GM18861 (cell line): Measurements from ENCODE around the gene BAZ1B.
"Not testable (repeated sequence)": the region's sequence is repeated elsewhere in the genome, so short reads cannot be mapped to it uniquely, and the experiment has no call there.

ENCODE experiments used
- ATAC-seq: cut with Tn5 transposase; IDR thresholded peaks from one replicate; pipeline ENCODE4 v1.9.1; 2021; ENCODE audit not compliant: unreplicated experiment

Gene BAZ1B

GRCh38 chr7:73429622-73430505 lies 92.2 kb downstream of the BAZ1B start:
- no peak for ATAC-seq

GRCh38 chr7:73429215-73429614 lies 92.9 kb downstream of the BAZ1B start:
- no peak for ATAC-seq

GRCh38 chr7:73427902-73428787 lies 93.9 kb downstream of the BAZ1B start:
- no peak for ATAC-seq

GRCh38 chr7:73426016-73426415 lies 96.1 kb downstream of the BAZ1B start:
- no peak for ATAC-seq

GRCh38 chr7:73425356-73425983 lies 96.6 kb downstream of the BAZ1B start:
- ATAC-seq, result no peak

- no peak for ATAC-seq
Measured at GRCh38 chr7:73424489-73424885, 97.6 kb downstream of the BAZ1B start.

GRCh38 chr7:73423519-73424488 lies 98.3 kb downstream of the BAZ1B start:
- peak; percentile 54 for ATAC-seq

GRCh38 chr7:73420610-73421009 lies 101.5 kb downstream of the BAZ1B start:
- not testable (repeated sequence) for ATAC-seq

- not testable (repeated sequence) for ATAC-seq
Measured at GRCh38 chr7:73420016-73420415, 102.1 kb downstream of the BAZ1B start.

GRCh38 chr7:73418113-73418703 lies 103.9 kb downstream of the BAZ1B start:
- ATAC-seq, result no peak

- ATAC-seq, result not testable (repeated sequence)
Measured at GRCh38 chr7:73410541-73411131, 111.5 kb downstream of the BAZ1B start.

GRCh38 chr7:73404860-73405259 lies 117.2 kb downstream of the BAZ1B start:
- ATAC-seq, result not testable (repeated sequence)

GRCh38 chr7:73399185-73400050 lies 122.7 kb downstream of the BAZ1B start:
- ATAC-seq, result not testable (repeated sequence)

GRCh38 chr7:73397521-73398281 lies 124.4 kb downstream of the BAZ1B start:
- ATAC-seq, result no peak

- no peak for ATAC-seq
Measured at GRCh38 chr7:73395538-73396503, 126.3 kb downstream of the BAZ1B start.

GRCh38 chr7:73394422-73394821 lies 127.7 kb downstream of the BAZ1B start:
- no peak for ATAC-seq

- ATAC-seq, result no peak
Measured at GRCh38 chr7:73391396-73391795, 130.7 kb downstream of the BAZ1B start.
